Measurements from ENCODE around the gene PEX11G.
A peak's percentile ranks its signal among the peaks of the same experiment; 100 is the strongest.

The PEX11G gene

DNA sequence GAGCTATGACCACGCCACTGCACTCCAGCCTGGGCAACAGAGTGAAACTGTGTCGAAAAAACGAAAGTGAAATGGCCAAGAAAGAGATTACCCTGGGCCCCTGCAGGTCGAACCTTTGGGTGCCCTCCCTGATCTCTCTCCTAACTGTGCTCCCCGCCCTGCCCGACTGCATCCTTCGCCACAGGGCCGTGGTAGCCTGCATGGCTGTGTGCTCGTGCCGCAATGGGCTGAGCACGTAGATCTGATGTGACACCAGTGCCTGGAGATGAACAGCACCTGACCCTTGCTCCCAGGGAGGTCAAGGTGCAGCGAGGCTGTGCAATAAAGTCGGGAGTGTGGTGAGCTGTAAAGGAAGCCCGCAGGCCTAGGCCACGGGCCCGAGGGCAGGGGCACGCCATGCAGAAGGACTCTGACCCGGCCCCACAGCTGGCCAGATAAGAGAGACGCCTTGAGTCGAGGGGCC lies 60.2 kb downstream of the PEX11G start:
- no peak for DNase-seq

DNA sequence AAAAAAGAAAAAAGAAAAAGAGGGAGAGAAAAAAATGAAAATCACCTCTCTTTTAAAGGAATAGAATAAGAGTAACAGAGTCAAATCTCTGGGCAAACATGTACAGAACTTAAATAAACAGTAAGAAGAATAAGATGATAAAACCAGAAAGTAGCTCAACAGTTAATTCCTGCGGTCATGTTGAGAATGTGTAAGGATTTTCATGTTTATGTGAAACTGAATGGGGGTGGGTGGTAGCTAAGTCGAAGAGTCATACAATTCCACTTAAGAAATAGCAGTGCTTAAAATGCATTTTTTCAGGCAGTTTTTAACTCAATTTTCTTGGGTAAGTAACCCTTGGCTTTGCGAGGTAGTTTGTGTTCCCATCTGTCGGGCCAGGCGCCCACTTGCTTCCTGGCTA lies 60.9 kb downstream of the PEX11G start:
- DNase-seq, result peak; percentile 88

DNA sequence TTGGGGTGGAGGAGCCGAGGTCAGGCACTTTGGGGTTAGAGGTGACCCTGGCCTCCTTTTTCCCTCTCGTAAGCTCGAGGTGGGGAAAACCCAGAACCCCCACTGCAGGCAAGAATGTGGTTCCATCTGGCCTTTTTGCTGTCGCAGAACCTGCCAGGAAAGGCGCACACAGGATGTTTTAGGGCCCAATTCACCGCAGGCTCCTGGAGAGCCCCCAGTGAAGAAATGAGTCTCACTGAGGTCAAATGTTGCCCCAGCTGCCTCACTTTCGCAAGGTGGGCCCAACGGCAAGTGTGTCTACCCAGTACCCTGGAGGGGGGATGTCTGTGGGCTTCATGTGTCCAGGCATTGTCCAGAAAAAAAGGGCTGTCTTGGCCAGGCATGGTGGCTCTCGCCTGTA lies 61.8 kb downstream of the PEX11G start:
- DNase-seq, result no peak
